Measurements from ENCODE around the gene RDH11.

GRCh38 chr14:67721875-67722274 lies 26.3 kb upstream of the RDH11 start:
- TF ChIP-seq CTCF (IDR thresholded peaks at IDR 0.05) (no peak), POLR2A (IDR thresholded peaks at IDR 0.05) (no peak)

Data from lower leg skin (tissue), 3 donors.